Natural killer cell (primary cell): Measurements from ENCODE around the gene PIP5K1B. TPM values are rescaled to one million over a fixed set of nuclear protein-coding genes. Genes with fewer than 3 reads are reported as not detected.

Experiments
- ATAC-seq, 3 donors: fragments of 150-1000 bp in 2 of 3; fragments of 200-7000 bp in 1 of 3; cut with Tn5 transposase; 1 replicate in 1 of 3; 2 replicates in 2 of 3; pipeline ENCODE4 v1.10.0; 2021; ENCODE audit warnings: mild to moderate bottlenecking in 2 of 3, moderate library complexity in 2 of 3
- DNase-seq, 2 donors: peaks; one replicate each; pipeline versions ENCODE4 v3.0.0 to v3.0.0-alpha.2; 2013 to 2021; ENCODE audit warnings: mixed read lengths in 1 of 2
- H3K27ac ChIP-seq: one replicate; pipeline ENCODE4 v1.5.1; 2013; ENCODE audit warnings: mild to moderate bottlenecking, low read length
- H3K27me3 ChIP-seq: one replicate; pipeline ENCODE4 v1.6.1; 2013; ENCODE audit warnings: low read length; ENCODE audit not compliant: control insufficient read depth, insufficient read depth
- H3K36me3 ChIP-seq: one replicate; pipeline ENCODE4 v1.6.1; 2013; ENCODE audit warnings: low read length; ENCODE audit not compliant: control insufficient read depth, insufficient read depth
- H3K4me1 ChIP-seq: one replicate; pipeline ENCODE4 v1.6.1; 2013; ENCODE audit warnings: low read length; ENCODE audit not compliant: control insufficient read depth, insufficient read depth
- H3K4me3 ChIP-seq: one replicate; pipeline ENCODE4 v1.5.1; 2013; ENCODE audit warnings: low read length
- H3K9me3 ChIP-seq: one replicate; pipeline ENCODE4 v1.6.1; 2013; ENCODE audit warnings: low read length; ENCODE audit not compliant: control insufficient read depth, insufficient read depth
- H3K27ac Mint-ChIP-seq, 2 donors: one replicate each; pipeline ENCODE4 v1.8.0; 2022; ENCODE audit warnings: mild to moderate bottlenecking in 2 of 2, mixed read lengths in 2 of 2, moderate library complexity in 1 of 2
- H3K27me3 Mint-ChIP-seq, 2 donors: one replicate each; pipeline ENCODE4 v1.8.0; 2022; ENCODE audit warnings: low read depth in 2 of 2, mixed read lengths in 2 of 2
- H3K36me3 Mint-ChIP-seq: one replicate; pipeline ENCODE4 v1.8.0; 2022; ENCODE audit warnings: mixed read lengths
- H3K4me1 Mint-ChIP-seq, 2 donors: one replicate each; pipeline ENCODE4 v1.8.0; 2022; ENCODE audit warnings: mixed read lengths in 2 of 2
- H3K4me3 Mint-ChIP-seq: one replicate; pipeline ENCODE4 v1.8.0; 2022; ENCODE audit warnings: mild to moderate bottlenecking, moderate library complexity, mixed read lengths
- H3K9me3 Mint-ChIP-seq, 2 donors: one replicate each; pipeline ENCODE4 v1.8.0; 2022; ENCODE audit warnings: mixed read lengths in 2 of 2
- WGBS: methylation state at CpG from one replicate; pipeline ENCODE4 v1.1.7; 2013; ENCODE audit warnings: missing lambda C conversion rate; ENCODE audit not compliant: insufficient coverage; 5-methylcytosine and 5-hydroxymethylcytosine counted together
- intact Hi-C: fragments of 100-400 bp; cut with micrococcal nuclease; formaldehyde crosslinking; loops from one replicate; pipeline ENCODE4 v1.14.2; 2022
- total RNA-seq, 4 donors: library from RNA; stranded (reverse); fragments of 120-200 nt in 1 of 4; gene quantifications; one replicate each; pipeline versions ENCODE4 v1.2.3 to v1.2.4, GENCODE V29; 2013 to 2022
- TF ChIP-seq, protein P1 (sequence below): fragments of 200-600 bp; IDR thresholded peaks from one replicate; pipeline ENCODE4 v1.8.0; 2022; ENCODE audit warnings: antibody characterized with exemption

PIP5K1B gene
- total RNA-seq, 3 donors from 2014 or later (not counting 1 experiment from before 2014, with no cell fraction given), result 0.73 to 3.4 (median 1.3) TPM

DNA sequence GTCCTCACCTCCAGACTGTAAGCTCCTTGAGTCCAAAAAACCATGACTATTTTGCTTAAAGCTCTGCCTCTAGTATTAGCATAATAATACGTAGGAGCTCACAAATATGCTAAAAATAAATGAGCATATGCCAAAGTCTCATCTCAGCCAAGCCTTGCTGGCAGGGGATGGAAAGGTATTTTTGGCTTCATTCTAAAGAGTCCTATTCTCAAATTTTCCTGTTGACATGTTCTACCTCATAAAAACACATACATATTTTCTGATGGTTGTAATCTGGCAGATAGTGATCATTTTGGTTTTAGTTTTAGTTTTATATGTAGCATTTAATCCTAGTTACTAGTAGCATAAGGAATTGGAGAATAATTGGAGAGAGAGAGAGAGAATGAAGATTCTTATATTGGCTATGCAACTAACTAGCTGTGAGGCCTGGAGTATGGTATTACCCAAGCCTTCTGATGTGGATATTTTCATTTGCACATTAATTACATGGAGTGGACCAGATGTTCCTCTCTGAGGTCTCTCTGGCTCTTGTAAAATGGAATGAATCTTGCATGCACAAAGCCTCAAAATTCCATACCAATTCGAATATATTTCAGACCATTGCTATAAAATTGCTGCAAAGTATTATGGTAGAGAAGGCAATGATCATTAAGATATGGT lies 55.8 kb downstream of the PIP5K1B start:
- intact Hi-C loops, result no loop called here
- Mint-ChIP-seq H3K36me3 (peaks cover 10% of the 10 kb centered on the region), H3K27ac (no peak overlapping the region), H3K27me3 (peaks cover 19 to 30% of the 10 kb centered on the region in 2 donors), H3K4me1 (no peaks in the 10 kb centered on the region), H3K9me3 (peaks cover 2 to 3% of the 10 kb centered on the region in 2 donors), H3K4me3 (no peak overlapping the region)
- Histone ChIP-seq H3K9me3 (no peaks in the 10 kb centered on the region), H3K4me3 (no peak overlapping the region), H3K27ac (no peak overlapping the region), H3K36me3 (no peaks in the 10 kb centered on the region), H3K27me3 (no peaks in the 10 kb centered on the region), H3K4me1 (no peaks in the 10 kb centered on the region)
- no CpG with 5 or more reads among the region's 2 CpGs for WGBS
- ATAC-seq (no peak), DNase-seq (no peak)
- TF ChIP-seq, protein P1, sequence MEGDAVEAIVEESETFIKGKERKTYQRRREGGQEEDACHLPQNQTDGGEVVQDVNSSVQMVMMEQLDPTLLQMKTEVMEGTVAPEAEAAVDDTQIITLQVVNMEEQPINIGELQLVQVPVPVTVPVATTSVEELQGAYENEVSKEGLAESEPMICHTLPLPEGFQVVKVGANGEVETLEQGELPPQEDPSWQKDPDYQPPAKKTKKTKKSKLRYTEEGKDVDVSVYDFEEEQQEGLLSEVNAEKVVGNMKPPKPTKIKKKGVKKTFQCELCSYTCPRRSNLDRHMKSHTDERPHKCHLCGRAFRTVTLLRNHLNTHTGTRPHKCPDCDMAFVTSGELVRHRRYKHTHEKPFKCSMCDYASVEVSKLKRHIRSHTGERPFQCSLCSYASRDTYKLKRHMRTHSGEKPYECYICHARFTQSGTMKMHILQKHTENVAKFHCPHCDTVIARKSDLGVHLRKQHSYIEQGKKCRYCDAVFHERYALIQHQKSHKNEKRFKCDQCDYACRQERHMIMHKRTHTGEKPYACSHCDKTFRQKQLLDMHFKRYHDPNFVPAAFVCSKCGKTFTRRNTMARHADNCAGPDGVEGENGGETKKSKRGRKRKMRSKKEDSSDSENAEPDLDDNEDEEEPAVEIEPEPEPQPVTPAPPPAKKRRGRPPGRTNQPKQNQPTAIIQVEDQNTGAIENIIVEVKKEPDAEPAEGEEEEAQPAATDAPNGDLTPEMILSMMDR, result no peak

GRCh38 chr9:68762570-68762969 lies 57.5 kb downstream of the PIP5K1B start:
- Histone ChIP-seq H3K4me1 (no peaks in the 10 kb centered on the region), H3K4me3 (no peak overlapping the region), H3K9me3 (no peaks in the 10 kb centered on the region), H3K27ac (no peak overlapping the region), H3K36me3 (no peaks in the 10 kb centered on the region), H3K27me3 (no peaks in the 10 kb centered on the region)
- H3K27ac Mint-ChIP-seq, result no peak overlapping the region
- H3K4me3 Mint-ChIP-seq, result no peak overlapping the region
- no peak for DNase-seq
- no peak for ATAC-seq
- 95% methylated on average over 2 of the region's 4 CpGs for WGBS
- TF ChIP-seq, protein P1, result no peak
- H3K27me3 Mint-ChIP-seq, result peaks cover 19 to 27% of the 10 kb centered on the region in 2 donors
- peaks cover 2 to 3% of the 10 kb centered on the region in 2 donors for H3K9me3 Mint-ChIP-seq
- peaks cover 10% of the 10 kb centered on the region for H3K36me3 Mint-ChIP-seq
- H3K4me1 Mint-ChIP-seq, result no peaks in the 10 kb centered on the region
- intact Hi-C loops, result no loop called here

DNA sequence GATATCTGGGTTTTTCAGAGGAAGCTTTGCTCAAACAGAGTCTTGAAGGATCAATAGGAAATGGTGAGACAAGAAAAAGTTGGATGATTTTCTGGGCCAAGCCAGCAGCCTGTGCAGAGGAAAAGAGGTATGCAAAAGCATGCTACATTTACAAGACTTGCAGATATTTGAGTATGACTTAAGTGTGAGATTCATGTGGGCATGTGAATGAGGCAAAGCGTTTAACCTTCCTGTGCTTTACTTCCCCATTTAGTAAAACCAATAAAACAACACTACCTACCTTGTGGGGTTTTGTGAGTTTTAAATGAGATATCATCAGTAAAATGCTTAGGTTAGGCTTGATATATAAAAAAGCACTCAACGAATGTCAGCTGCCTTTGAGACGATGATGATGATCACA lies 58.1 kb downstream of the PIP5K1B start:
- Histone ChIP-seq H3K4me3 (no peak overlapping the region), H3K27ac (no peak overlapping the region), H3K4me1 (no peaks in the 10 kb centered on the region), H3K9me3 (no peaks in the 10 kb centered on the region), H3K27me3 (no peaks in the 10 kb centered on the region), H3K36me3 (no peaks in the 10 kb centered on the region)
- ATAC-seq, result no peak
- DNase-seq, result no peak
- no peaks in the 10 kb centered on the region for H3K4me1 Mint-ChIP-seq
- H3K9me3 Mint-ChIP-seq, result peaks cover 2 to 3% of the 10 kb centered on the region in 2 donors
- H3K27ac Mint-ChIP-seq, result no peak overlapping the region
- 89% methylated on average over 2 of the region's 3 CpGs for WGBS
- H3K36me3 Mint-ChIP-seq, result peaks cover 7% of the 10 kb centered on the region
- H3K27me3 Mint-ChIP-seq, result peaks cover 14 to 22% of the 10 kb centered on the region in 2 donors
- no peak overlapping the region for H3K4me3 Mint-ChIP-seq
- TF ChIP-seq, protein P1, result no peak
- intact Hi-C loops, result no loop called here

DNA sequence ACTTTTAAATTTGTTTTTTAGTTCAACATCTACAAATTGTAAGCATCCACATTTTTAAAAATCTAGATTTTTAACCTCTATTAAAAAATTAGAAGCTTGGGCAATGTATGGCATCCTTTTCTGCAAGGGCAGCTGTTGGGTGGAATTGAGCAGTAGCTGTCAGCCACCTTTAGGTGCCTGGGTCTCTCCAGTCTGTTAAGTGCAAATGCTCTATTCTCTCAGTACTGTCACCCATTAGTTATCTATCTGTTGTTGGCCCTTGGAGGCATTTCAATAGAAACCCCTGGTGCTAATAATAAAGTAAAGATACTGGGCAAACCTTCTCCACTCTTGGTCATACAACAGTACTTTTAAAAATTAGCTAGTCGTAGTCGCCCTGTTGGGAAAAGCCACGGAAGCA lies 63.6 kb downstream of the PIP5K1B start:
- no peaks in the 10 kb centered on the region for H3K36me3 Mint-ChIP-seq
- H3K4me3 Mint-ChIP-seq, result no peak overlapping the region
- ATAC-seq, result no peak

More for the DNA sequence above, 63.6 kb downstream of the PIP5K1B start:
- intact Hi-C loops, result no loop called here
- no peaks in the 10 kb centered on the region for H3K36me3 ChIP-seq
- Mint-ChIP-seq H3K27ac (no peak overlapping the region), H3K9me3 (no peaks in the 10 kb centered on the region), H3K4me1 (no peaks in the 10 kb centered on the region), H3K27me3 (peaks cover 6 to 15% of the 10 kb centered on the region in 2 donors)
- 100% methylated on average over 3 of the region's 3 CpGs for WGBS
- H3K9me3 ChIP-seq, result no peaks in the 10 kb centered on the region
- no peak for DNase-seq
- H3K4me1 ChIP-seq, result no peaks in the 10 kb centered on the region
- H3K4me3 ChIP-seq, result no peak overlapping the region
- H3K27ac ChIP-seq, result no peak overlapping the region
- no peaks in the 10 kb centered on the region for H3K27me3 ChIP-seq
- TF ChIP-seq, protein P1, result no peak
